Neural progenitor cell (in vitro differentiated cells): Measurements from ENCODE around the gene YTHDC1. TPM values are rescaled to one million over a fixed set of nuclear protein-coding genes. Genes with fewer than 3 reads are reported as not detected.

Source experiments
- DNase-seq: peaks from one replicate; pipeline ENCODE4 v3.0.0-alpha.2; 2016; ENCODE audit warnings: low spot score
- H2AFZ ChIP-seq: fragments of 200-600 bp; sonication (generic); replicated peaks from 2 replicates; pipeline ENCODE4 v1.6.1; 2016; ENCODE audit warnings: antibody characterized with exemption
- H3F3A ChIP-seq: fragments of 200-600 bp; sonication (generic); 2 replicates; pipeline ENCODE4 v1.6.1; 2016; ENCODE audit warnings: antibody characterized with exemption, low read depth
- H3K27ac ChIP-seq: fragments of 200-600 bp; sonication (generic); 2 replicates; pipeline ENCODE4 v1.5.1; 2016; ENCODE audit warnings: mild to moderate bottlenecking
- H3K27me3 ChIP-seq: fragments of 200-600 bp; sonication (generic); 2 replicates; pipeline ENCODE4 v1.6.1; 2016; ENCODE audit warnings: mild to moderate bottlenecking, moderate library complexity
- H3K36me3 ChIP-seq: fragments of 200-600 bp; sonication (generic); 2 replicates; pipeline ENCODE4 v1.5.1; 2016
- H3K4me1 ChIP-seq: fragments of 200-600 bp; sonication (generic); 2 replicates; pipeline ENCODE4 v1.6.1; 2016; ENCODE audit warnings: mixed run types
- H3K4me2 ChIP-seq: fragments of 200-600 bp; sonication (generic); 2 replicates; pipeline ENCODE4 v1.6.1; 2016
- H3K4me3 ChIP-seq: fragments of 200-600 bp; sonication (generic); 2 replicates; pipeline ENCODE4 v1.5.1; 2016
- H3K79me2 ChIP-seq: fragments of 200-600 bp; sonication (generic); 2 replicates; pipeline ENCODE4 v1.6.1; 2016; ENCODE audit warnings: low read depth
- H3K9ac ChIP-seq: fragments of 200-600 bp; sonication (generic); 2 replicates; pipeline ENCODE4 v1.6.1; 2016
- H3K9me3 ChIP-seq: fragments of 200-600 bp; sonication (generic); 2 replicates; pipeline ENCODE4 v1.5.1; 2016; ENCODE audit warnings: low read depth
- H4K20me1 ChIP-seq: fragments of 200-600 bp; sonication (generic); 2 replicates; pipeline ENCODE4 v1.6.1; 2016; ENCODE audit warnings: low read depth
- H3K27ac Mint-ChIP-seq: 3 replicates; pipeline ENCODE4 v1.8.0; 2021; ENCODE audit warnings: mixed read lengths
- H3K27me3 Mint-ChIP-seq: 2 replicates; pipeline ENCODE4 v1.8.0; 2022; ENCODE audit warnings: low read depth, mild to moderate bottlenecking, inconsistent platforms, moderate library complexity, mixed read lengths; ENCODE audit not compliant: insufficient read depth
- H3K36me3 Mint-ChIP-seq: 3 replicates; pipeline ENCODE4 v1.8.0; 2021; ENCODE audit warnings: mixed read lengths
- H3K4me1 Mint-ChIP-seq: 3 replicates; pipeline ENCODE4 v1.8.0; 2021; ENCODE audit warnings: mixed read lengths
- H3K4me3 Mint-ChIP-seq: 3 replicates; pipeline ENCODE4 v1.8.0; 2021; ENCODE audit warnings: mild to moderate bottlenecking, moderate library complexity, mixed read lengths
- H3K9me3 Mint-ChIP-seq: 3 replicates; pipeline ENCODE4 v1.8.0; 2020; ENCODE audit warnings: mixed read lengths
- CTCF ChIP-seq: fragments of 200-600 bp; sonication (generic); IDR thresholded peaks from 2 replicates; pipeline ENCODE4 v1.5.1; 2017; ENCODE audit warnings: antibody characterized with exemption, mild to moderate bottlenecking
- EZH2 ChIP-seq: fragments of 200-600 bp; sonication (generic); IDR thresholded peaks from 2 replicates; pipeline ENCODE4 v1.6.1; 2017; ENCODE audit warnings: antibody characterized with exemption, mild to moderate bottlenecking, moderate library complexity
- EZH2phosphoT487 ChIP-seq: fragments of 200-600 bp; sonication (generic); IDR thresholded peaks from 2 replicates; pipeline ENCODE4 v1.6.1; 2017; ENCODE audit warnings: antibody characterized with exemption
- total RNA-seq: library from RNA; depleted of rRNA; stranded (reverse); fragments of >200 nt; gene quantifications from 2 replicates; pipeline ENCODE4 v1.2.3, GENCODE V29; 2015; ENCODE audit warnings: low replicate concordance

YTHDC1 gene
- total RNA-seq, 1 donor from 2014 or later, result 108 TPM

DNA sequence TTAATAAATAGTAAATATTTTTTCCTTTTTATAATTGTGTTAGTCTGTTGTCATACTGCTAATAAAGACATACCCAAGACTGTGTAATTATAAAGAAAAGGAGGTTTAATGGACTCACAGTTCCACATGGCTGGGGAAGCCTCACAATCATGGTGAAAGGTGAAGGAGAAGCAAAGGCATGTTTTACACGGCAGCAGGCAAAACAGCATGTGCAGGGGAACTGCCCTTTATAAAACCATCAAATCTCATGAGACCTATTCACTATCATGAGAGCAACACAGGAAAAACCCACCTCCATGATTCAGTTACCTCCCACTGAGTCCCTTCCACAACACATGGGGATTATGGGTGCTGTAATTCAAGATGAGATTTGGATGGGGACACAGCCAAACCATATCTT, 58.6 kb downstream of the YTHDC1 start:
- H3K27ac ChIP-seq, result no peak overlapping the region
- H3K4me3 ChIP-seq, result no peak overlapping the region
- Mint-ChIP-seq H3K4me1 (peaks cover 10% of the 10 kb centered on the region), H3K36me3 (no peaks in the 10 kb centered on the region), H3K9me3 (peaks cover 6% of the 10 kb centered on the region), H3K27ac (no peak overlapping the region), H3K27me3 (no peaks in the 10 kb centered on the region), H3K4me3 (no peak overlapping the region)
- no peaks in the 10 kb centered on the region for H3K4me1 ChIP-seq
- no peak overlapping the region for H2AFZ ChIP-seq
- no peaks in the 10 kb centered on the region for H4K20me1 ChIP-seq
- H3K9me3 ChIP-seq, result no peaks in the 10 kb centered on the region
- DNase-seq, result no peak
- H3K79me2 ChIP-seq, result no peaks in the 10 kb centered on the region
- H3K36me3 ChIP-seq, result no peaks in the 10 kb centered on the region
- no peaks in the 10 kb centered on the region for H3F3A ChIP-seq
- no peak overlapping the region for H3K9ac ChIP-seq
- TF ChIP-seq CTCF (no peak), EZH2 (no peak), EZH2phosphoT487 (no peak)
- H3K4me2 ChIP-seq, result no peak overlapping the region
- H3K27me3 ChIP-seq, result no peaks in the 10 kb centered on the region

DNA sequence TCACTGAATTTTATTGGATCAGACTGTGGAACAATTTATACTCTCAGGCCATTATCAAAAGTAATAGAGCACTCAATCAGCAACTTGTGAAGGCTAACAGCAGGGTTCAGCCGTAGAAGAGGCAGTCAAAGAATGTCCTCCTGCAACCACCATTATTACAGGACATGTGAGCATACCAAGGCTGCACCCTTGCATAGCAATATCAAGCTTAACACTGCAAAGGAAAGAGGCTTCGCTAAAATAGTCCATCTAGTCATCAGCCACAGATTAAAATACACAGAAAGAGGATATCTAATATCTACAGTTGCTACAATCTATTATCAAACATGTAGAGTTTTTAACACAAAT, 61.5 kb downstream of the YTHDC1 start:
- TF ChIP-seq EZH2 (no peak), EZH2phosphoT487 (no peak)
- Mint-ChIP-seq H3K27me3 (no peaks in the 10 kb centered on the region), H3K27ac (no peak overlapping the region), H3K9me3 (peaks cover 6% of the 10 kb centered on the region), H3K36me3 (no peaks in the 10 kb centered on the region), H3K4me3 (no peak overlapping the region), H3K4me1 (peaks cover 10% of the 10 kb centered on the region)
- no peak overlapping the region for H3K4me3 ChIP-seq
- DNase-seq, result no peak
- no peaks in the 10 kb centered on the region for H3K79me2 ChIP-seq
- no peak overlapping the region for H2AFZ ChIP-seq
- H3K4me1 ChIP-seq, result no peaks in the 10 kb centered on the region
- no peaks in the 10 kb centered on the region for H4K20me1 ChIP-seq
- H3K36me3 ChIP-seq, result no peaks in the 10 kb centered on the region
- H3F3A ChIP-seq, result no peaks in the 10 kb centered on the region
- no peaks in the 10 kb centered on the region for H3K9me3 ChIP-seq
- no peaks in the 10 kb centered on the region for H3K27me3 ChIP-seq
- no peak overlapping the region for H3K4me2 ChIP-seq
- no peak overlapping the region for H3K9ac ChIP-seq
- H3K27ac ChIP-seq, result no peak overlapping the region

- Histone ChIP-seq H3K4me2 (no peak overlapping the region), H3K36me3 (no peaks in the 10 kb centered on the region), H3K27ac (no peak overlapping the region), H3K4me1 (no peaks in the 10 kb centered on the region), H3K9me3 (no peaks in the 10 kb centered on the region), H3K4me3 (no peak overlapping the region), H3K27me3 (no peaks in the 10 kb centered on the region), H3K9ac (no peak overlapping the region), H3K79me2 (no peaks in the 10 kb centered on the region), H4K20me1 (no peaks in the 10 kb centered on the region), H2AFZ (no peak overlapping the region), H3F3A (no peaks in the 10 kb centered on the region)
- no peaks in the 10 kb centered on the region for H3K36me3 Mint-ChIP-seq
- no peaks in the 10 kb centered on the region for H3K27me3 Mint-ChIP-seq
- no peak overlapping the region for H3K4me3 Mint-ChIP-seq
- peaks cover 6% of the 10 kb centered on the region for H3K9me3 Mint-ChIP-seq
- DNase-seq, result no peak
- H3K27ac Mint-ChIP-seq, result no peak overlapping the region
- peaks cover 10% of the 10 kb centered on the region for H3K4me1 Mint-ChIP-seq
- TF ChIP-seq CTCF (no peak), EZH2 (no peak), EZH2phosphoT487 (no peak)
Observed at GRCh38 chr4:68287704-68288392, 62.0 kb downstream of the YTHDC1 start.

DNA sequence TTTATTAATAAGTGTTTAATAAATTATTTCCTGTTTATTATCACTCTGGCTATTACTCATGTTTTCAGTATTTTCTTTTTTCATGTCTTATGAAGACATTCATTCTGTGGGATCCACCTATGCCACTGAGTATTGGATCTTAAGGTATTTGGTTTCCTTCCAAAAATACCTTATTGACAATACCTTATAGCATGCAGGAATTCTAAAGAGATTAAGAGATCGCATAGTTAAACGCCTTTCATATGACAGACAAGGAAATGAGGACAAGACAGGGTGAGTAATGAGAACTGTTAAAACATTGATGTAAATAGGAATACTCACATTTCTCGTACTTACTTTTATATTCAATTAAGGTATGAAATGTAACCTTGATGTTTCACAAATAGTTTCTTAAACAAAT, 66.2 kb downstream of the YTHDC1 start:
- Histone ChIP-seq H3K9ac (no peak overlapping the region), H3K79me2 (no peaks in the 10 kb centered on the region), H3F3A (no peaks in the 10 kb centered on the region), H3K4me1 (no peaks in the 10 kb centered on the region), H3K36me3 (no peaks in the 10 kb centered on the region), H3K4me2 (no peak overlapping the region), H2AFZ (no peak overlapping the region), H3K27ac (no peak overlapping the region), H3K9me3 (no peaks in the 10 kb centered on the region), H3K27me3 (no peaks in the 10 kb centered on the region), H4K20me1 (no peaks in the 10 kb centered on the region), H3K4me3 (no peak overlapping the region)
- H3K27ac Mint-ChIP-seq, result no peak overlapping the region
- DNase-seq, result no peak
- peaks cover 2% of the 10 kb centered on the region for H3K27me3 Mint-ChIP-seq
- H3K4me1 Mint-ChIP-seq, result peaks cover 10% of the 10 kb centered on the region
- no peaks in the 10 kb centered on the region for H3K9me3 Mint-ChIP-seq
- no peaks in the 10 kb centered on the region for H3K36me3 Mint-ChIP-seq
- no peak overlapping the region for H3K4me3 Mint-ChIP-seq
- TF ChIP-seq CTCF (no peak), EZH2phosphoT487 (no peak), EZH2 (no peak)
